H7 (cell line): ENCODE measurements around the gene BICRAL. TPM values are rescaled to one million over a fixed set of nuclear protein-coding genes. Genes with fewer than 3 reads are reported as not detected.
A peak's percentile ranks its signal among the peaks of the same experiment; 100 is the strongest.
"Not testable (repeated sequence)": the region's sequence is repeated elsewhere in the genome, so short reads cannot be mapped to it uniquely, and the experiment has no call there.

ENCODE experiments used
- DNase-seq: peaks from one replicate; pipeline ENCODE4 v3.0.0; 2012
- H3K27me3 ChIP-seq: 2 replicates; pipeline ENCODE4 v1.6.0; 2011; ENCODE audit warnings: mild to moderate bottlenecking, low read length; ENCODE audit not compliant: control insufficient read depth, insufficient read depth
- H3K36me3 ChIP-seq: replicated peaks from 2 replicates; pipeline ENCODE4 v1.5.1; 2011; ENCODE audit warnings: low read length; ENCODE audit not compliant: control insufficient read depth, insufficient read depth
- H3K4me3 ChIP-seq: 2 replicates; pipeline ENCODE4 v1.5.1; 2011; ENCODE audit warnings: low read depth, mild to moderate bottlenecking, control low read depth, low read length, moderate library complexity; ENCODE audit not compliant: insufficient read depth
- total RNA-seq: library from RNA; depleted of rRNA; stranded (reverse); fragments of >200 nt; shearing (Covaris generic); gene quantifications from 2 replicates; pipeline ENCODE4 v1.2.3, GENCODE V29; 2014; rRNA removed

Gene BICRAL
- total RNA-seq, 1 experiment from 2014 or later: 6.0 TPM

GRCh38 chr6:42901538-42901957 is 119.7 kb downstream of the BICRAL start:
- peak; percentile 55 for DNase-seq
- Histone ChIP-seq H3K36me3 (no peaks in the 10 kb centered on the region), H3K27me3 (no peaks in the 10 kb centered on the region), H3K4me3 (no peak overlapping the region)

- not testable (repeated sequence) for DNase-seq, H3K27me3 ChIP-seq, H3K4me3 ChIP-seq, H3K36me3 ChIP-seq
Measured at GRCh38 chr6:42902429-42903263, 120.8 kb downstream of the BICRAL start.

- no peak for DNase-seq
- Histone ChIP-seq H3K4me3 (no peak overlapping the region), H3K27me3 (no peaks in the 10 kb centered on the region), H3K36me3 (no peaks in the 10 kb centered on the region)
Measured at GRCh38 chr6:42904467-42904866, 122.6 kb downstream of the BICRAL start.

- Histone ChIP-seq H3K36me3 (no peaks in the 10 kb centered on the region), H3K4me3 (no peak overlapping the region), H3K27me3 (no peaks in the 10 kb centered on the region)
- no peak for DNase-seq
Measured at GRCh38 chr6:42907336-42907735, 125.5 kb downstream of the BICRAL start.

GRCh38 chr6:42909835-42910234 is 128.0 kb downstream of the BICRAL start:
- no peaks in the 10 kb centered on the region for H3K36me3 ChIP-seq
- no peak for DNase-seq
- no peak overlapping the region for H3K4me3 ChIP-seq
- H3K27me3 ChIP-seq: no peaks in the 10 kb centered on the region

- no peaks in the 10 kb centered on the region for H3K27me3 ChIP-seq
- peak overlapping the region; percentile 62 for H3K4me3 ChIP-seq
- no peaks in the 10 kb centered on the region for H3K36me3 ChIP-seq
- peak; percentile 94 for DNase-seq
Measured at GRCh38 chr6:42911171-42912021, 129.5 kb downstream of the BICRAL start.

- no peak overlapping the region for H3K4me3 ChIP-seq
- no peak for DNase-seq
- no peaks in the 10 kb centered on the region for H3K36me3 ChIP-seq
- H3K27me3 ChIP-seq: no peaks in the 10 kb centered on the region
Measured at GRCh38 chr6:42914546-42914945, 132.7 kb downstream of the BICRAL start.

- no peak for DNase-seq
- H3K4me3 ChIP-seq: no peak within 1 kb of the TSS
Measured at GRCh38 chr6:42915732-42916131, 133.9 kb downstream of the BICRAL start, which contains the start of gene PTCRA. Gene PTCRA (plus strand): TSS chr6:42916053. CDS start chr6:42916070, 17 bp downstream.

GRCh38 chr6:42916288-42916687 is 134.4 kb downstream of the BICRAL start:
- no peak for DNase-seq
- no peak overlapping the region for H3K4me3 ChIP-seq
- H3K27me3 ChIP-seq: no peaks in the 10 kb centered on the region
- no peaks in the 10 kb centered on the region for H3K36me3 ChIP-seq

More at GRCh38 chr6:42915732-42916131, 133.9 kb downstream of the BICRAL start, which contains the start of gene PTCRA:
- Histone ChIP-seq H3K36me3 (no peaks in the 10 kb centered on the region), H3K27me3 (no peaks in the 10 kb centered on the region)

Other genes starting within 250 kb of the BICRAL start
- 13.1 and 18.7 TPM in 2 replicates for gene UBR2, start 218.0 kb upstream of the BICRAL start, total RNA-seq
- gene PRPH2, start 59.5 kb upstream of the BICRAL start, total RNA-seq: 1.2 TPM in 2 replicates
- 57.0 and 65.8 TPM in 2 replicates for gene TBCC, start 35.9 kb upstream of the BICRAL start, total RNA-seq
- gene RPL7L1, start 97.6 kb downstream of the BICRAL start, total RNA-seq: 114 and 125 TPM in 2 replicates
- not detected in 2 replicates for gene PTCRA, start 134.0 kb downstream of the BICRAL start, total RNA-seq
- gene CNPY3, start 147.4 kb downstream of the BICRAL start, total RNA-seq: 34.5 and 37.8 TPM in 2 replicates
- 0.10 and 0.33 TPM in 2 replicates for gene GNMT, start 178.7 kb downstream of the BICRAL start, total RNA-seq
- 47.5 and 52.5 TPM in 2 replicates for gene PEX6, start 197.1 kb downstream of the BICRAL start, total RNA-seq
- gene PPP2R5D, start 202.5 kb downstream of the BICRAL start, total RNA-seq: 58.9 and 62.8 TPM in 2 replicates
- 81.3 and 102 TPM in 2 replicates for gene MEA1, start 231.9 kb downstream of the BICRAL start, total RNA-seq
- gene KLHDC3, start 232.2 kb downstream of the BICRAL start, total RNA-seq: 226 and 253 TPM in 2 replicates
- 100 and 106 TPM in 2 replicates for gene RRP36, start 239.6 kb downstream of the BICRAL start, total RNA-seq